ENCODE data around the gene HOXD13.

- no peak for TF ChIP-seq CTCF (IDR thresholded peaks at IDR 0.05; ENCODE audit: insufficient read depth, low read length, poor library complexity, severe bottlenecking)
- no peak for TF ChIP-seq EZH2phosphoT487 (conservative IDR thresholded peaks at IDR 0.05; ENCODE audit: low read length)
Observed at GRCh38 chr2:176097820-176098365, 5.4 kb downstream of the HOXD13 start.
